ENCODE results near the gene PVALB.

Gene PVALB

GRCh38 chr22:36816636-36817524, at the start of gene PVALB:
Gene PVALB (minus strand): TSS chr22:36817035. CDS start chr22:36817005, 30 bp downstream.
- no peak for DNase-seq (ENCODE audit: low read depth in 2 of 2)

GRCh38 chr22:36865346-36865745, 48.5 kb upstream of the PVALB start:
- DNase-seq (ENCODE audit: low read depth in 2 of 2), result no peak

GRCh38 chr22:36864454-36865215, 47.8 kb upstream of the PVALB start:
- DNase-seq (ENCODE audit: low read depth in 2 of 2), result no peak

- no peak for DNase-seq (ENCODE audit: low read depth in 2 of 2)
Measured at GRCh38 chr22:36863979-36864378, 47.1 kb upstream of the PVALB start.

- no peak for DNase-seq (ENCODE audit: low read depth in 2 of 2)
Measured at GRCh38 chr22:36863281-36863680, 46.4 kb upstream of the PVALB start.

GRCh38 chr22:36862251-36863242, 45.7 kb upstream of the PVALB start:
- DNase-seq (ENCODE audit: low read depth in 2 of 2), result no peak

GRCh38 chr22:36860821-36861659, 44.2 kb upstream of the PVALB start, which contains the start of gene NCF4:
Gene NCF4 (plus strand): TSS chr22:36861006. CDS start chr22:36861172, 166 bp downstream.
- peak in 1 of 2 donors; percentile 13 for DNase-seq (ENCODE audit: low read depth in 2 of 2)

GRCh38 chr22:36860438-36860820, 43.6 kb upstream of the PVALB start:
- no peak for DNase-seq (ENCODE audit: low read depth in 2 of 2)

GRCh38 chr22:36860017-36860416, 43.2 kb upstream of the PVALB start:
- DNase-seq (ENCODE audit: low read depth in 2 of 2), result no peak

- no peak for DNase-seq (ENCODE audit: low read depth in 2 of 2)
Measured at GRCh38 chr22:36858966-36859365, 42.1 kb upstream of the PVALB start.

- no peak for DNase-seq (ENCODE audit: low read depth in 2 of 2)
Measured at GRCh38 chr22:36858156-36858555, 41.3 kb upstream of the PVALB start.

GRCh38 chr22:36856792-36857135, 39.9 kb upstream of the PVALB start:
- no peak for DNase-seq (ENCODE audit: low read depth in 2 of 2)

GRCh38 chr22:36856121-36856791, 39.4 kb upstream of the PVALB start:
- DNase-seq (ENCODE audit: low read depth in 2 of 2), result peak; percentile 78 to 83

GRCh38 chr22:36855478-36855877, 38.6 kb upstream of the PVALB start:
- DNase-seq (ENCODE audit: low read depth in 2 of 2), result no peak

- DNase-seq (ENCODE audit: low read depth in 2 of 2), result peak; percentile 66 to 76
Measured at GRCh38 chr22:36853407-36854099, 36.7 kb upstream of the PVALB start.

- DNase-seq (ENCODE audit: low read depth in 2 of 2), result no peak
Measured at GRCh38 chr22:36852056-36852973, 35.5 kb upstream of the PVALB start.

- DNase-seq (ENCODE audit: low read depth in 2 of 2), result no peak
Measured at GRCh38 chr22:36850682-36851081, 33.8 kb upstream of the PVALB start.

- DNase-seq (ENCODE audit: low read depth in 2 of 2), result no peak
Measured at GRCh38 chr22:36850056-36850455, 33.2 kb upstream of the PVALB start.

Measured in stimulated activated CD8-positive, alpha-beta memory T cell treated with anti-CD3 and anti-CD28 coated beads, Interleukin-7, amount 100 ng/mL, for 4 hours (primary cell).